ENCODE measurements around the gene RALA. TPM values are rescaled to one million over a fixed set of nuclear protein-coding genes. Genes with fewer than 3 reads are reported as not detected.

RALA gene, protein sequence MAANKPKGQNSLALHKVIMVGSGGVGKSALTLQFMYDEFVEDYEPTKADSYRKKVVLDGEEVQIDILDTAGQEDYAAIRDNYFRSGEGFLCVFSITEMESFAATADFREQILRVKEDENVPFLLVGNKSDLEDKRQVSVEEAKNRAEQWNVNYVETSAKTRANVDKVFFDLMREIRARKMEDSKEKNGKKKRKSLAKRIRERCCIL
- total RNA-seq, result 10 to 100 TPM; 51.3 to 52.4 TPM
- long read RNA-seq, transcript RALA-201 (5 exons, 2,880 nt), result major isoform, 98 of 113 reads
- long read RNA-seq, partial matches to known transcripts, result 9 of 113 reads
- long read RNA-seq, other reads (novel, unspliced or antisense), result 2 of 113 reads

DNA sequence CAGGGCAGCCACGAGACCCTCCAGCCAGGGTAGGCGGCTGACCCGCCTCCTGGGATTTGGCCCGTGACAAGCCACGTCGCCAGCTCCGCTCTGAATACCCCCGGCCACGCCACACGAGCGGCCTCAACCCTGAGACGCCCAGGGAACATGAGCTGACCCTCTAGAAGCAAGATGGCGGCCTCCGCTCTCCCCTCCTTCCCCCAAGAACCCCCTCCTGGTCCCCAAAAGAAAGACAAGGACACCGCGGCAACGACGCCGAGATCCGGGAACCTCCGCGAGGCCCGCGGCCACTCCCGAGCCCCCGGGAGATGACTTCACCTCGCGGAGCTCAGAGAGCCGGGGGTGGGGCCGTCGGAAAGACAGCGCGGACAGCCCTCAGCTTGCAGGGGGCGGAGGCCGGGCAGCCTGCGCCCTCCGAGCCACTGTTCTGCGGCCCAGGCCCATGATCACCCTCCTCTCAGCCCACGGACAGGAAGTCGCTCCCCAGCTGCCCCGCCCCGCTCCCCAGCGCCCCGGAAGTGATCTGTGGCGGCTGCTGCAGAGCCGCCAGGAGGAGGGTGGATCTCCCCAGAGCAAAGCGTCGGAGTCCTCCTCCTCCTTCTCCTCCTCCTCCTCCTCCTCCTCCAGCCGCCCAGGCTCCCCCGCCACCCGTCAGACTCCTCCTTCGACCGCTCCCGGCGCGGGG lies at the start of gene RALA:
Gene RALA, plus strand, starts transcription at position 526 of the 685 bp plus-strand sequence. CDS start 63,096 bp downstream, outside the sequence.
- intact Hi-C loops (cut with DNase I, micrococcal nuclease), result no loop called here
- peak; percentile 92 to 95 for DNase-seq
- ATAC-seq, result peak; percentile 92

DNA sequence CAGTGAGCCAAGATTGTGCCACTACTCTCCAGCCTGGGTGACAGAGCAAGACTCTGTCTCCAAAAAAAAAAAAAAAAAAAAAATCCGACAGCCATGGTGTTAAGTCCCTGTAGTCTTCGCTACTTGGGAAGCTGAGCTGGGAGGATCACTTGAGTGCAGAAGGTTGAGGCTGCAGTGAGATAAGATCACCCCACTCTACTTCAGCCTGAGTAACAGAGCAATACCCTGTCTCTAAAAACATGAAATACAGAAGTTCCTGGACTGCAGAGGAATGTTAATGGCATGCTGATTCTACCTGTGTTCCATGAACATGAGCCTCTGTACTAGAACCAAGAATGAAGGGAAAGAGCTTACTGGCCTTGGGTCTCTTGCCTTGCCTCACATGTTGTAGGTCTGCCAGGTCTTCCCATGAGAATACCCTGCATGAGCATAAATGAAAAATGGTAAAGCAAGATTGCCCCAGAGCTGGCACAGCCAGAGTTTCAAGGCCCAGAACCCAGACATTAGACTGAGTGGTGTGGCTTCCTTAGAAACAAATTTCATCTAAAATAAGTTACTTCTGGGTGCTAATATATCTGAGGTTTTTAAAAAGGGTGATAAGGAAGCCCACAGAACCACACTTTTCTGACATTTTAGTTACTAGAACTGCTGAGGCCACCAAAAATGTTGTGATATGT lies 48.6 kb upstream of the RALA start:
- intact Hi-C loops (cut with DNase I, micrococcal nuclease), result loop anchor here in 1 of 2 donors (10.0 kb wide), 1 partner anchor 170 kb away; no protein-coding TSS in a partner anchor
- no peak for DNase-seq
- no peak for ATAC-seq

DNA sequence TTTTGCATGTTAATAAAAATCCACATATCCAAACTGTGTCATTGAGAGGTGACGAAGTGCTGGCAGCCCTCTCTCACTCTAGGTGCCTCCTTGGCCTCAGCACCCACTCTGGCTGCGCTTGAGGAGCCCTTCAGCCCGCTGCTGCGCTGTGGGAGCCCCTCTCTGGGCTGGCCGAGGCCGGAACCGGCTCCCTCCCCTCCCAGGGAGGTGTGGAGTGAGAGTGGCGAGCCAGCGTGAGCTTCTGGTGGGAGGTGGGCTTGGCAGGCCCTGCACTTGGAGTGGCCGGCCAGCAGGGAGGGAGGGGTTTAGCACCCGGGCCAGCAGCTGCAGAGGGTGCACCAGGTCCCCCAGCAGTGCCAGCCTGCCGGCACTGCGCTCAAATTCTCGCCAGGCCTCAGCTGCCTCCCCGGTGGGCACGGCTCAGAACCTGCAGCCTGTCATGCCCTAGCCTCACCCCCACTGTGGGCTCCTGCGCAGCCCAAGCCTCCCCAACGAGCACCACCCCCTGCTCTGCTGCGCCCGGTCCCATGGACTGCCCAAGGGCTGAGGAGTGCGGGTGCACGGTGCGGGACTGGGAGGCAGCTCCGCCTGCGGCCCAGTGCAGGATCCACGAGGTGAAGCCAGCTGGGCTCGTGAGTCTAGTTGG lies 46.0 kb upstream of the RALA start:
- no peak for DNase-seq
- intact Hi-C loops (cut with DNase I, micrococcal nuclease), result loop anchor here in 1 of 2 donors (10.0 kb wide), 1 partner anchor 167 kb away; no protein-coding TSS in a partner anchor
- no peak for ATAC-seq

DNA sequence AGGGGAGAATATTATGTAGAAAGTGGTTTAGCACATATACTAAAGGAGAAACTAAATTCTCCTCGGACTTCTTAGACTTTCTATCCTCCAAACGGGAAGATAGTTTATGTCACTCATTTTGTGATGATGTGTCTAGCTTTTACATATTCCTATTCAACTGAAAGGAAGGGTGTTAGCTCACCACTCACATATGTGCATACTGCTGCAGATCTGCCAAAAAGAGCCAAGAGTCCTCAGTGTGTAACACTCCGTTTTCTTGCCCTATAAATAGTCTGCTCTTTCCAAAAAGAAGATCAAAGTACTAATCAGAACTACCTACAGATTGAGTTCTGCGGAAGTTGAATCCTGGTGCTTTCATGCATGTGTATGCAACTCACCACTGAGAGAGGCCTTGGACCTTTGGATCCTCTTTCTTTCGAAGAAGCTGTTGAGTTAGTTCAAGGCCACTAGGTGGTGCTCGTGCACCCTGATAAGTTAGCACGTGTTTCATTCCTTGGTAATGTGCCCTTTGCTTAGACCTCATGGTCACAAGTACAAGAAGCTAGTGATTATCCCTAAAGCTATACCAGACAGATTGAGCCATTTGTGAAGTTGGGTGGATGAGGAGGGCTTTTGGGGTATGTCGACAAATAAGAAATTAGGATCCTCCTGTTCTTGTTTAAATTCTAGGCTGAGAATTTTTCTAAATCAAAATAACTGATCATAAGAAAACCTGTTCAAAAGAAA lies 43.1 kb upstream of the RALA start:
- intact Hi-C loops (cut with DNase I, micrococcal nuclease), result loop anchor here in 1 of 2 donors (2.0 kb wide), 1 partner anchor 164 kb away; no protein-coding TSS in a partner anchor
- DNase-seq, result peak; percentile 66 to 84
- peak; percentile 99 for ATAC-seq

DNA sequence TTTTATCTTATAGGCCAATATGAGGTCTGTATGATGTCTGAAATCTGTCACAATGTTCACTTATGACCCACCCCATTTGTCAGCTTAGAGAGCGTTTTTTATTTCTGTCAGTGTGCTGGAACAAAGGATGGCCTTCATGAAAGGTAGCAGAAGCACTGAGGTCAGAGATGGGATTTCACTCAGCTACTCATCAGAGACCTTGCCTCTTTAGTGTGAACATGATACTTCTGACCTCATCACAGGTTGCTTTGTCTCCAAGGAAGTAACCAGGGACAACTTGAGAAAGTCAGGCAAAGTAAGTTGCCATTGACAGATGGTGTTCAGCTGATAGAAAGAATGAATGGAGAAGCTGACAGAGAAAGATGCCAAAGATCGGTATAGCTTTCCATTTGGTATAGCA lies 40.8 kb upstream of the RALA start:
- no peak for ATAC-seq
- no peak for DNase-seq
- intact Hi-C loops (cut with DNase I, micrococcal nuclease), result no loop called here

DNA sequence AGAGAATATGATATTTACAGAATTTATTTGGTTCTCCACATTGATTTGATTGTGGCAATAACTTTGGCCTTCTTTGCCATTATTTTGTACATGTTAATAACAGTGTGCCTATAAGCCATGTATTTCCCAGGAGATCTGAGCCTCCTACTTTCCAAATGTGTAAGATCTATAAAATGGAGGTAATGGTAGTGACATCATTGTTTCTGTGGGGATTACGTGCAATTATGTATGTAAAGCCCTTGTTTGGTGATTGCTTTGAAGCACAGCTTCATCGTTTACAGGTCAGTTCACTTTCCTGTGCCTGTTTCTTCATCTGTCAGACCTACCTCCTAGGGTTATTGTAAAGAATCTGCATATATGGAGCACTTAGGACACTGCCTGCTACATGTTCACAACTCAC lies 39.8 kb upstream of the RALA start:
- ATAC-seq, result no peak
- intact Hi-C loops (cut with DNase I, micrococcal nuclease), result no loop called here
- no peak for DNase-seq

DNA sequence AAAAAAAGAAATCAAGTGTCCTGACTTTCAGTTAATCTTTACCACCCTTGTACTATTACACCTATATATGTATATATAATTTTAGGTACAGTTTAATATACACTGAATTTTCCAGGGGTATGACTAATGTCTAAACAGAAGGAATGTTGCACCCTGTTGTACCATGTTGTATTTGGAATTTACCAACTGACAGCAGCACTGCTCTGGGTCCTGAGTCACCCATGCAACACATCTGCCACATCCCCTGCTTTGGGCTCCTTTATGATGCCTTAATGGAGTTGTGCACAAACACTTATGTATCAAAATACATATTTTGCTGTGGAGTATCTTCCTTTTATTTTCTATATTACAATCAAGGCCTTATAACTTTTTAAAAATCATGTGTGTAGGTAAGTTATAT lies 36.0 kb upstream of the RALA start:
- ATAC-seq (no peak), DNase-seq (no peak)
- intact Hi-C loops (cut with DNase I, micrococcal nuclease), result no loop called here

DNA sequence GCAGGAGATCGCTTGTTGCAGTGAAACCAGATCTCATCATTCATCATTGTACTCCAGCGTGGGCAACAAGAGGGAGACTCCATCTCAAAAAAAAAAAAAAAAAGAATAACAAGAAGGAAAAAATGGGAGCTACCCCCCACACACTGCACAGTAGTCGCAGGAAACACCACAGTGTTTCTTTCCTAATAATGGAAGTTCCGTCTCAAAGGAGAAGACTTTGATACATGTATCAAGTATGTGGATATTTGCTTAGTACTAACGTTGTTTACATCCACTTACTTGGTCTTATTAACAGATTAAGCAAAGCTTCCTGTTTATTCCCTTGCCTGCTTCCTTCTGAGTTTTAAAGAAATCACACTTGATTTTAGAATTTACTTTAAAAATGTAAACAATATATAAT lies 35.0 kb upstream of the RALA start:
- ATAC-seq, result no peak
- intact Hi-C loops (cut with DNase I, micrococcal nuclease), result no loop called here
- no peak for DNase-seq

DNA sequence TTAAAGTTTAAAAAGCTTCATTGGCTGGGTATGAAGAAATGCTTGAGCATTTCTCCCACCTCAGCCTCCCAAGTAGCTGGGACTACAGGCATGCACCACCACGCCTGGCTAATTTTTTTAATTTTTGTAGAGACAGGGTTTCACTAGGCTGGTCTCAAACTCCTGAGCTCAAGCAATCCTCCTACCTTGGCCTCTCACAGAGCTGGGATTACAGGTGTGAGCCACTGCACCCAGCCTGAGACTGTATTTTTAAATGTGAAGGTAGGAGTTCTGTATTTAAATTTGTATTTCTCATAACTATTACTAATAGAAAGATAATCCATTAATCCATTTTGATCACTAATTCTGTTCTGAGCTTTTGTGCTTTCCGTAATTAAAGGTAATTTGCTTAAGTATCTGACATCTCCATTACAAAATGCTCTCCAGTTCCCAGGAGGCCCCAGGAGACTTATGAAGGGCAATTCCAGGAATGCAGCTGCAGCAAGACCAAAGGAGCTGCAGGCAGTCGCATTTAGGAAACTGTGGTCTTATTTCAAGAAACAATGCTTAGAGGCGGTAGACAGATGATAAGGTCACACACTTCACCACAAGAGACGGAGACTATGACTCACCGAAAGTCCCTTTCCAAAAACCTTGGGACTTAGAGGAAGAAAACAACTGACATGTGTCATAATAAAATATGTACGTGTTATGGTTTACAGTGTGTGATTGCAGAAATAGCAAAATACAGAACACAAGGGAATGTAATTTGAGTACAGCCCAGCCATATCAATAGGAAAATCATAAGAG lies 33.9 kb upstream of the RALA start:
- DNase-seq (no peak), ATAC-seq (no peak)
- intact Hi-C loops (cut with DNase I, micrococcal nuclease), result no loop called here

DNA sequence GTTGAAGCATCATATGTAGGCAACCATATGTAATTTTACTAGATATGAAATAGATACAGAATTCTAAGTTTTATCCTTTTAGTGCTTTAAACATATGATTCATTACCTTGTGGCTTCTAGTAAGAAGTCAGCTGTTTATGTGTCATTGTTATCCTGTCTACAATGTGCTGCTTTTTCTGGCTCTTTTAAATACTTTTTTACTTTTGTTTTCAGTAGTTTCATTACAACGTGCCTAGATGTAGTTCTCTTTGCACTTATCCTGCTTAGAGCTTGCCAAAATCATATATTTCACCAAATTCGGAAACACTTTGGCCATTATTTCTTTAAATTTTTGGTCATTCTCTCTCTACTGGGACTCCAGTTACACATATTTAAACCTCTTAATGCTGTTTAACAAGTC lies 30.8 kb upstream of the RALA start:
- ATAC-seq, result no peak
- intact Hi-C loops (cut with DNase I, micrococcal nuclease), result no loop called here
- DNase-seq, result no peak

DNA sequence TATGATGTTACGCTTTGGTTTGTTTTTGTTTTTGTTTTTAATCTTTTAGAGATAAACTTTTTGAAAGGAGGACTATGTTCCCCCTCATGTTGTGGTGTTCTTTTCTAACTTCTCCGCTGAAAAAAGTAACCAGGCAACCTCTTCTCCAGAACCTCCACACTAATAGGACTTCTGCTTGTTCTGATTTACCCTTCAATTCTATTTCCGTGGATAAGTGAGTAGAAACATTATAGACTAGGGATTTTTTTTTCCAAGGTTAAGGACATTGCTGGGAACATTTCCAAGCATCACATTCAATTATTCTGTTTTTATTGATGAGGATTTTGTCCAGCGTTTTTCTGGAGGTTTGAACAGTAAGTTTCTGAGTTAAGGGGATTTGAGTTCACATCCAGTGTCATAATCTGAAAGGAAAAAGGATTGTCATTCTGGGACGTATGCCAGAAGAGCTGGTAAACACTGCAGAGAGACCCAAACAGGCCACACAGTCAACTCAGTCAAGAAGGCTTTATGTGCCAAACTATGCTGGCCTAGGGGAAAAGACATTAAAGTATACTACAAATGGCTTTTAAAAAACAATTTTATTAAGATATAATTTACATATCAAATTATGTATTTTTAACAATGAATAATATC lies 28.3 kb upstream of the RALA start:
- intact Hi-C loops (cut with DNase I, micrococcal nuclease), result no loop called here
- DNase-seq (no peak), ATAC-seq (no peak)

DNA sequence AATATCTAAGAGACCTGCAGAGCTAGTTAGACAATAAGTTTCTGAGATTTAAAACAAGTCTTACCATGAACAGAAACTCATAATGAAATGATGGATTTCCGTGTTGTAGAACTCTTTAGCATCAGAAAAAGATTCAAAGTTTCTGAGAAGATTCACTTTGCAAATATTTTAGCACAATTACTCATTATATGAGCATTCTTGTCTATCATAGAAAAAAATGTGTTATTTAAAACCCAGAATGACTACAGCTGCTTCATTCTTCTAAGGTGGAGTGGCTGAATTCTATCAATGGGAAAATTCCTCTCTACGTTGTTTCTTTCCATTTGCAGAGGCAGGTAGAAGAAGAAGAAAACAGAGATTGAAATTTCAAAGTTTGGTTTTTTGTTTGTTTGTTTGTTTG lies 21.0 kb upstream of the RALA start:
- DNase-seq, result no peak
- ATAC-seq, result no peak
- intact Hi-C loops (cut with DNase I, micrococcal nuclease), result no loop called here

DNA sequence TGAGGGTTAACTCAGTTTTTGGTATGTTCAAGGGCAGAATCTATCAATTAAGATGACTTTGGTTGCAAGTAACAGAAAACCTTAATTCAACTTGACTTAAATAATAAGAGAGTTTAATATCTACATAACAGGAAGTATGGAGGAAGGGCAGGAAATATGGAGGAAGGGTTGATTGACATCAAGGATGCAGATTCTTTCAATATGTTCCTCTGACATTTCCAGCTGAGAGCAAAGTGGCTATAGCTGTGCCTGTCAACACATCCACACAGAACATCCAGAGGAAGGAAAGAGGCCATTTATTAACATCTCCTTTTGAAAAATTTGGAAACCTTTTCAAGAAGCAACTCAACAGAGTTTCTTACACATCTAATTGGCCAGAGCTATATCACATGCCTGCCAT lies 19.4 kb upstream of the RALA start:
- ATAC-seq (no peak), DNase-seq (no peak)
- intact Hi-C loops (cut with DNase I, micrococcal nuclease), result no loop called here

DNA sequence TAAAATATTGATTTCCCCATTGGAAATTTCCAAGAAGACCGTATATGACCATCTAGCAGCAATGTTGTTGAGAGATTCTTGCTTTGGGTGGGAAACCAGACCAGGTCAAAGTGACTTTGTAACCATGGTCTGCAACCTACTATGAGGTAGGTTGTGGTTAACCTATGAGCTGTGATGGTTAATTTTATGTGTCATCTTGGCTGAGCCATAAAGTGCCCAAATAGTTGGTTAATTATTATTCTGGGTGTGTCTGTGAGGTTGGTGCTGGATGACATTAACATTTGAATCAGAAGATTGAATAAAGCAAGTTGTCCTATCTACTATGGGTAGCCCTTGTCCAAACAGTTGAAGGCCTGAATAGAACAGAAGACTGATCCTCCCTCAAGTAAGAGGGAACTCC lies 18.3 kb upstream of the RALA start:
- intact Hi-C loops (cut with DNase I, micrococcal nuclease), result no loop called here
- no peak for DNase-seq
- no peak for ATAC-seq

DNA sequence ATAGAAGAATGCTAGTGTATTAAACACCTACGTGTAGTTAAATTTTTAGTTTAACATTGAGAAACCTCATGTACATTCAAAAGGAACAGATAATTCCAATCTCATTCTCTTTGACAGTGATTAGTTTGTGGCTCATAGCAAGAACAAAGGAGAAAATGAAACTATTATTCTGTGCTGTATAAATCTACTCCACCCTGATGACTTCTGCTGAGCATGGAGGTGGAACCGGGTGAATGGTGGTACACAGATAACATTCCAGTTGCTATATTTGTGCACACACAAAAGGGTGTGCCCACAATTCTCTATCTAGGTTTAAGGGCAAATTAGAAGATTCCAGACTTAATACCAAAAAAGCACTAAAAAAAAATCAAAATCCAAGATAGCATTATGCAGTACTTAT lies 17.0 kb upstream of the RALA start:
- intact Hi-C loops (cut with DNase I, micrococcal nuclease), result no loop called here

DNA sequence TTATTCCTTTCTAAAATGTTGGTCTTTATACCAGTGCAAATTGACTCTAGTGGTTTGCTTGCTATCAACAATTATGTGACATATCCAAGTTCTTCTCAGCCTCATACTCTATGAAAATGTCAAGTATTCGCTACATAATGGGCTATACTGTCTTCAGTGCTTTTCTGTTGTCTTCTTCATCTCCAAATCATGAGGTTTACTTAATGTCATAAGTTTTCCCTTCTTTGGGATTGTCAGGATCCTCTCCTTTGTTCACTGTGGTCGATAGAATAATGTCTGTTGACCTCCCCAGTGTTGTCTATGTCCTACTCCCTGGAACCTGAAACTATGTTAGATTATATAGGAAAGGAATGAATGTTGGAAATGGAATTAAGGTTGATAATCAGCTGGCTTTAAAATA lies 16.4 kb upstream of the RALA start:
- ATAC-seq, result no peak
- intact Hi-C loops (cut with DNase I, micrococcal nuclease), result no loop called here
- no peak for DNase-seq

More for the DNA sequence above, 17.0 kb upstream of the RALA start:
- no peak for DNase-seq
- peak; percentile 66 for ATAC-seq

DNA sequence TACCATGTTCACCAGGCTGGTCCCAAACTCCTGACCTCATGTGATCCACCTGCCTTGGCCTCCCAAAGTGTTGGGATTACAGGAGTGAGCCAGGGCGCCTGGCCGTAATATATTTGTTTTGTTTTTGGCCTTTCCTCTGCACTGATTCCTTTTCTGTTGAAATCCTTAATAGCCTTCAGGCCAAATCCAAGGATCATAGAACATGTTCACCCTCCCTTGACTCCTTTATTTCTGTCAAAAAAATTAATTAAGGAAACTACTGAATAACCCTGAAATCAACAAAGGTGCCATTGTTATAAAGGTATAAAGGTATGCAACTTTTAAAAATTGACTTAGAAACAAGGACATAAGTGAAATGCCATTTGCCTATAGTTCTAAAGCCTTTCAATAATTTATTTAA lies 15.5 kb upstream of the RALA start:
- intact Hi-C loops (cut with DNase I, micrococcal nuclease), result no loop called here
- no peak for ATAC-seq

DNA sequence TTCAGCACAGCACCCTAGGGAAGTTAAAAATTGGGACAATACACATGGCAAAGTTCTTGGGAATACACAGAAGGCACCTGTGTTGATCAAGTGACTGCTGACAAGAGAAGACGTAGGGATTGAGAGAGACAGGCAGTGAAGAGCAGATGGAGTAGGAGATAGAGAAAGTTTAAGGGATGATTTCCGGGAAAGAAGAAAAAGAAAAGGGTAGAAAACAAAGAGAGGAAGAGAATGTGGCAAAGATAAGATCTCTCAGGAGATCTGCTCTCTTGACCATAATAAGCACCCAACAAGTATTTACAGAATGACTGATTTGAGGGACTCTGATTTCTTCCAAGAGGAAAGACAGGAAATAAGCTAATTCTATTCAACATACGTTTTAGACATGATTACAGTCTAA lies 15.1 kb upstream of the RALA start:
- ATAC-seq (no peak), DNase-seq (no peak)
- intact Hi-C loops (cut with DNase I, micrococcal nuclease), result no loop called here

More for the DNA sequence above, 15.5 kb upstream of the RALA start:
- no peak for DNase-seq

Data from left colon (tissue), 2 donors.